ENCODE results near the gene RPN1. TPM values are rescaled to one million over a fixed set of nuclear protein-coding genes. Genes with fewer than 3 reads are reported as not detected.

The RPN1 gene
- total and polyA plus RNA-seq, 4 donors = 132 to 407 (median 249) TPM

GRCh38 chr3:128629936-128630335, 20.7 kb downstream of the RPN1 start:
- no peak overlapping the region for H3K4me3 ChIP-seq (ENCODE audit: low read depth in 1 of 3, low read length in 3 of 3)
- TF ChIP-seq JUND (IDR thresholded peaks at IDR 0.05) = no peak
- no peak for TF ChIP-seq TAF1 (conservative IDR thresholded peaks at IDR 0.05)
- TF ChIP-seq HNF4A (conservative IDR thresholded peaks at IDR 0.05) = no peak
- no peaks in the 10 kb centered on the region for H3K27me3 ChIP-seq (ENCODE audit: control insufficient read depth in 4 of 4, insufficient read depth in 4 of 4, low read length in 3 of 4)
- H3K36me3 ChIP-seq (ENCODE audit: control insufficient read depth in 4 of 4, insufficient read depth in 3 of 4, low read depth in 1 of 4, low read length in 3 of 4) = peaks cover 29 to 61% (median 42%) of the 10 kb centered on the region in 4 donors
- DNase-seq (ENCODE audit: low spot score) = no peak
- H3K4me1 ChIP-seq (ENCODE audit: control insufficient read depth in 4 of 4, insufficient read depth in 4 of 4, low read length in 3 of 4) = no peaks in the 10 kb centered on the region
- no peaks in the 10 kb centered on the region for H3K9me3 ChIP-seq (ENCODE audit: control insufficient read depth in 4 of 4, low read length in 3 of 4)
- no peak overlapping the region for H3K27ac ChIP-seq (ENCODE audit: low read depth in 1 of 2, low read length in 2 of 2)
- WGBS = 83% methylated on average over 7 of the region's 7 CpGs
- H3K9ac ChIP-seq (ENCODE audit: low read depth in 1 of 2, low read length in 2 of 2) = no peak overlapping the region

- no peak for DNase-seq (ENCODE audit: low spot score)
- Histone ChIP-seq H3K4me3 (ENCODE audit: low read depth in 1 of 3, low read length in 3 of 3) (no peak overlapping the region), H3K9me3 (ENCODE audit: control insufficient read depth in 4 of 4, low read length in 3 of 4) (no peaks in the 10 kb centered on the region), H3K4me1 (ENCODE audit: control insufficient read depth in 4 of 4, insufficient read depth in 4 of 4, low read length in 3 of 4) (no peaks in the 10 kb centered on the region), H3K36me3 (ENCODE audit: control insufficient read depth in 4 of 4, insufficient read depth in 3 of 4, low read depth in 1 of 4, low read length in 3 of 4) (peaks cover 26 to 79% (median 52%) of the 10 kb centered on the region in 4 donors), H3K27ac (ENCODE audit: low read depth in 1 of 2, low read length in 2 of 2) (no peak overlapping the region), H3K27me3 (ENCODE audit: control insufficient read depth in 4 of 4, insufficient read depth in 4 of 4, low read length in 3 of 4) (no peaks in the 10 kb centered on the region), H3K9ac (ENCODE audit: low read depth in 1 of 2, low read length in 2 of 2) (no peak overlapping the region)
- 95% methylated on average over 11 of the region's 11 CpGs for WGBS
- no peak for TF ChIP-seq HNF4G (IDR thresholded peaks at IDR 0.05)
These were observed 25.1 kb downstream of the RPN1 start for GRCh38 chr3:128625409-128625945.

GRCh38 chr3:128624526-128625138, 26.0 kb downstream of the RPN1 start:
- Histone ChIP-seq H3K36me3 (ENCODE audit: control insufficient read depth in 4 of 4, insufficient read depth in 3 of 4, low read depth in 1 of 4, low read length in 3 of 4) (peaks cover 28 to 75% (median 47%) of the 10 kb centered on the region in 4 donors), H3K4me3 (ENCODE audit: low read depth in 1 of 3, low read length in 3 of 3) (no peak overlapping the region), H3K27me3 (ENCODE audit: control insufficient read depth in 4 of 4, insufficient read depth in 4 of 4, low read length in 3 of 4) (no peaks in the 10 kb centered on the region), H3K27ac (ENCODE audit: low read depth in 1 of 2, low read length in 2 of 2) (no peak overlapping the region), H3K9me3 (ENCODE audit: control insufficient read depth in 4 of 4, low read length in 3 of 4) (no peaks in the 10 kb centered on the region), H3K9ac (ENCODE audit: low read depth in 1 of 2, low read length in 2 of 2) (no peak overlapping the region), H3K4me1 (ENCODE audit: control insufficient read depth in 4 of 4, insufficient read depth in 4 of 4, low read length in 3 of 4) (peaks cover 0 to under 1% (median 0%) of the 10 kb centered on the region in 4 donors)
- 91% methylated on average over 11 of the region's 11 CpGs for WGBS
- TF ChIP-seq EGR1 (IDR thresholded peaks at IDR 0.05; ENCODE audit: low read depth in 2 of 2) = no peak
- TF ChIP-seq HNF4G (IDR thresholded peaks at IDR 0.05) = no peak
- TF ChIP-seq FOXA1 (IDR thresholded peaks at IDR 0.05) = no peak
- no peak for TF ChIP-seq JUND (IDR thresholded peaks at IDR 0.05)
- no peak for TF ChIP-seq GABPA (IDR thresholded peaks at IDR 0.05 in 1 of 2, conservative IDR thresholded peaks at IDR 0.05 in 1 of 2)
- no peak for TF ChIP-seq RXRA (IDR thresholded peaks at IDR 0.05)
- TF ChIP-seq NR2F2 (IDR thresholded peaks at IDR 0.05) = no peak
- TF ChIP-seq FOXA2 (IDR thresholded peaks at IDR 0.05) = no peak
- TF ChIP-seq ZBTB33 (IDR thresholded peaks at IDR 0.05) = no peak
- TF ChIP-seq HNF4A (conservative IDR thresholded peaks at IDR 0.05) = no peak
- TF ChIP-seq RAD21 (IDR thresholded peaks at IDR 0.05) = no peak
- no peak for TF ChIP-seq ATF3 (IDR thresholded peaks at IDR 0.05)
- no peak for TF ChIP-seq MAX (IDR thresholded peaks at IDR 0.05)
- TF ChIP-seq CTCF (IDR thresholded peaks at IDR 0.05; ENCODE audit: low read depth, low read length, missing input control) = no peak
- no peak for DNase-seq (ENCODE audit: low spot score)
